ENCODE measurements around the gene AQP6.
A peak's percentile ranks its signal among the peaks of the same experiment; 100 is the strongest.

Gene AQP6

GRCh38 chr12:49942921-49943624, 29.7 kb upstream of the AQP6 start:
- DNase-seq (ENCODE audit: low read depth in 2 of 2), result no peak

GRCh38 chr12:49943625-49943960, 29.2 kb upstream of the AQP6 start:
- no peak for DNase-seq (ENCODE audit: low read depth in 2 of 2)

GRCh38 chr12:49944046-49944445, 28.7 kb upstream of the AQP6 start:
- no peak for DNase-seq (ENCODE audit: low read depth in 2 of 2)

GRCh38 chr12:49944718-49945117, 28.0 kb upstream of the AQP6 start:
- no peak for DNase-seq (ENCODE audit: low read depth in 2 of 2)

- peak; percentile 84 to 92 for DNase-seq (ENCODE audit: low read depth in 2 of 2)
These were observed 27.2 kb upstream of the AQP6 start for GRCh38 chr12:49945394-49946080.

- no peak for DNase-seq (ENCODE audit: low read depth in 2 of 2)
These were observed 26.7 kb upstream of the AQP6 start for GRCh38 chr12:49946086-49946485.

- no peak for DNase-seq (ENCODE audit: low read depth in 2 of 2)
These were observed 26.2 kb upstream of the AQP6 start for GRCh38 chr12:49946497-49946896.

GRCh38 chr12:49947593-49948226, 25.0 kb upstream of the AQP6 start:
- DNase-seq (ENCODE audit: low read depth in 2 of 2), result no peak

GRCh38 chr12:49948866-49949845, 23.6 kb upstream of the AQP6 start:
- DNase-seq (ENCODE audit: low read depth in 2 of 2), result no peak

GRCh38 chr12:49949866-49950265, 22.9 kb upstream of the AQP6 start:
- no peak for DNase-seq (ENCODE audit: low read depth in 2 of 2)

GRCh38 chr12:49950273-49951251, 22.2 kb upstream of the AQP6 start, which contains the start of gene AQP2:
Gene AQP2 (plus strand): TSS chr12:49950737. CDS start chr12:49950831, 94 bp downstream.
- DNase-seq (ENCODE audit: low read depth in 2 of 2), result no peak

GRCh38 chr12:49951411-49952240, 21.1 kb upstream of the AQP6 start:
- no peak for DNase-seq (ENCODE audit: low read depth in 2 of 2)

GRCh38 chr12:49952391-49953055, 20.2 kb upstream of the AQP6 start:
- DNase-seq (ENCODE audit: low read depth in 2 of 2), result no peak

- DNase-seq (ENCODE audit: low read depth in 2 of 2), result no peak
These were observed 19.6 kb upstream of the AQP6 start for GRCh38 chr12:49953151-49953550.

- no peak for DNase-seq (ENCODE audit: low read depth in 2 of 2)
These were observed 18.5 kb upstream of the AQP6 start for GRCh38 chr12:49953961-49954846.

GRCh38 chr12:49954863-49955830, 17.6 kb upstream of the AQP6 start:
- DNase-seq (ENCODE audit: low read depth in 2 of 2), result no peak
